Esophagus squamous epithelium (tissue), 4 donors: ENCODE results near the gene IL1RAPL1.

Experiments
- POLR2A ChIP-seq, 4 donors: fragments of 450-650 bp; IDR thresholded peaks; one replicate each; pipeline ENCODE4 v1.6.1; 2017; ENCODE audit warnings: antibody characterized with exemption in 4 of 4, mild to moderate bottlenecking in 4 of 4, moderate library complexity in 3 of 4
- TF ChIP-seq, protein P1 (sequence below), 6 experiments: fragments of 450-650 bp in 4 of 6; fragments of 200-600 bp in 2 of 6; sonication (generic) in 2 of 6; IDR thresholded peaks; one replicate each; pipeline ENCODE4 v1.5.1; 2016 to 2019; ENCODE audit warnings: antibody characterized with exemption in 6 of 6, mild to moderate bottlenecking in 4 of 6, moderate library complexity in 4 of 6

GRCh38 chrX:28609917-28610613 lies 22.8 kb downstream of the IL1RAPL1 start:
- TF ChIP-seq, protein P1, sequence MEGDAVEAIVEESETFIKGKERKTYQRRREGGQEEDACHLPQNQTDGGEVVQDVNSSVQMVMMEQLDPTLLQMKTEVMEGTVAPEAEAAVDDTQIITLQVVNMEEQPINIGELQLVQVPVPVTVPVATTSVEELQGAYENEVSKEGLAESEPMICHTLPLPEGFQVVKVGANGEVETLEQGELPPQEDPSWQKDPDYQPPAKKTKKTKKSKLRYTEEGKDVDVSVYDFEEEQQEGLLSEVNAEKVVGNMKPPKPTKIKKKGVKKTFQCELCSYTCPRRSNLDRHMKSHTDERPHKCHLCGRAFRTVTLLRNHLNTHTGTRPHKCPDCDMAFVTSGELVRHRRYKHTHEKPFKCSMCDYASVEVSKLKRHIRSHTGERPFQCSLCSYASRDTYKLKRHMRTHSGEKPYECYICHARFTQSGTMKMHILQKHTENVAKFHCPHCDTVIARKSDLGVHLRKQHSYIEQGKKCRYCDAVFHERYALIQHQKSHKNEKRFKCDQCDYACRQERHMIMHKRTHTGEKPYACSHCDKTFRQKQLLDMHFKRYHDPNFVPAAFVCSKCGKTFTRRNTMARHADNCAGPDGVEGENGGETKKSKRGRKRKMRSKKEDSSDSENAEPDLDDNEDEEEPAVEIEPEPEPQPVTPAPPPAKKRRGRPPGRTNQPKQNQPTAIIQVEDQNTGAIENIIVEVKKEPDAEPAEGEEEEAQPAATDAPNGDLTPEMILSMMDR (IDR thresholded peaks at IDR 0.05): no peak
- TF ChIP-seq POLR2A (IDR thresholded peaks at IDR 0.05): no peak
